Panc1 (cell line): ENCODE results near the gene SREBF2. TPM values are rescaled to one million over a fixed set of nuclear protein-coding genes. Genes with fewer than 3 reads are reported as not detected.

Experiments
- ATAC-seq: fragments of 200-7000 bp; cut with Tn5 transposase; 2 replicates; pipeline ENCODE4 v1.9.1; 2020; ENCODE audit warnings: mild to moderate bottlenecking, moderate library complexity
- BruUV-seq: library from RNA; stranded (reverse); fragments of 400-500 nt; replicated peaks from 2 replicates; lab custom pipeline; 2021; lab: Mats Ljungman, UMichigan
- CTCF ChIA-PET: fragments of 300-600 bp; sonication (Branson Sonifier 250); formaldehyde crosslinking; loops from one replicate; lab custom pipeline; 2022; ENCODE audit warnings: antibody characterized with exemption; lab: Charles Lee
- POLR2A ChIA-PET: fragments of 300-600 bp; sonication (Branson Sonifier 250); formaldehyde crosslinking; loops from one replicate; lab custom pipeline; 2022; ENCODE audit warnings: antibody characterized with exemption; lab: Charles Lee
- DNase-seq: peaks from one replicate; pipeline ENCODE4 v3.0.0-alpha.2; 2010; ENCODE audit warnings: low read depth, low spot score
- H3K27ac ChIP-seq: 2 replicates; pipeline ENCODE4 v1.5.1; 2011; ENCODE audit warnings: mild to moderate bottlenecking, low read length, inconsistent platforms
- H3K27me3 ChIP-seq: fragments of 200-500 bp; sonication (Bioruptor generic); 2 replicates; pipeline ENCODE4 v1.6.0; 2014; ENCODE audit warnings: low read length, inconsistent platforms; ENCODE audit not compliant: control insufficient read depth, insufficient read depth
- H3K36me3 ChIP-seq: fragments of 200-500 bp; sonication (Bioruptor generic); 2 replicates; pipeline ENCODE4 v1.5.1; 2014; ENCODE audit warnings: inconsistent platforms, mild to moderate bottlenecking, low read length, moderate library complexity; ENCODE audit not compliant: control insufficient read depth, insufficient read depth
- H3K4me1 ChIP-seq: 2 replicates; pipeline ENCODE4 v1.5.1; 2011; ENCODE audit warnings: inconsistent platforms, mild to moderate bottlenecking, low read length, moderate library complexity; ENCODE audit not compliant: control insufficient read depth, insufficient read depth
- H3K4me3 ChIP-seq, 2 experiments: 2 replicates each; pipeline ENCODE4 v1.5.1; 2011 to 2012; ENCODE audit warnings: low read depth in 2 of 2, low read length in 2 of 2, mild to moderate bottlenecking in 2 of 2, inconsistent platforms in 1 of 2, moderate library complexity in 1 of 2
- H3K9me3 ChIP-seq: fragments of 200-500 bp; sonication (Bioruptor generic); 2 replicates; pipeline ENCODE4 v1.5.1; 2014; ENCODE audit warnings: low read depth, mild to moderate bottlenecking, inconsistent platforms, low read length, moderate library complexity; ENCODE audit not compliant: control insufficient read depth, insufficient read depth
- POLR2AphosphoS5 ChIP-seq: IDR thresholded peaks from 2 replicates; pipeline ENCODE4 v1.6.1; 2012; ENCODE audit warnings: mild to moderate bottlenecking, low read depth, low read length, moderate library complexity
- SIN3A ChIP-seq: IDR thresholded peaks from 2 replicates; pipeline ENCODE4 v1.6.1; 2012; ENCODE audit warnings: low read depth, mild to moderate bottlenecking, low read length, moderate library complexity, borderline replicate concordance; ENCODE audit not compliant: insufficient read depth
- TCF7L2 ChIP-seq: IDR thresholded peaks from 2 replicates; pipeline ENCODE4 v1.6.1; 2011; ENCODE audit warnings: mild to moderate bottlenecking, low read depth, low read length, inconsistent platforms
- in situ Hi-C: cut with HindIII; loops from 2 replicates; pipeline ENCODE4 v1.10.0; 2016; ENCODE audit warnings: low sequenced_read_pairs, low pct_unique_long_range_greater_than_20kb
- intact Hi-C: fragments of 100-400 bp; cut with micrococcal nuclease; formaldehyde crosslinking; loops from one replicate; pipeline ENCODE4 v1.10.0; 2022; ENCODE audit not compliant: unreplicated experiment
- total RNA-seq: library from RNA; stranded (reverse); gene quantifications from one replicate; pipeline ENCODE4 v1.2.1, GENCODE V29; 2021; ENCODE audit not compliant: unreplicated experiment
- TF ChIP-seq, protein P1 (sequence below): fragments of 450-650 bp; IDR thresholded peaks from 2 replicates; pipeline ENCODE4 v1.5.1; 2017; ENCODE audit warnings: mild to moderate bottlenecking
- TF ChIP-seq, protein P2 (sequence below), 2 experiments: IDR thresholded peaks; 2 replicates each; pipeline ENCODE4 v1.6.1; 2011 to 2012; ENCODE audit warnings: low read depth in 2 of 2, control low read depth in 1 of 2, low read length in 1 of 2, mild to moderate bottlenecking in 1 of 2, moderate library complexity in 1 of 2; ENCODE audit not compliant: insufficient read depth in 1 of 2

Gene SREBF2
- total RNA-seq, 1 experiment from 2014 or later, result 73.0 TPM

- TF ChIP-seq SIN3A (no peak), TCF7L2 (no peak), POLR2AphosphoS5 (no peak)
- TF ChIP-seq, protein P1, sequence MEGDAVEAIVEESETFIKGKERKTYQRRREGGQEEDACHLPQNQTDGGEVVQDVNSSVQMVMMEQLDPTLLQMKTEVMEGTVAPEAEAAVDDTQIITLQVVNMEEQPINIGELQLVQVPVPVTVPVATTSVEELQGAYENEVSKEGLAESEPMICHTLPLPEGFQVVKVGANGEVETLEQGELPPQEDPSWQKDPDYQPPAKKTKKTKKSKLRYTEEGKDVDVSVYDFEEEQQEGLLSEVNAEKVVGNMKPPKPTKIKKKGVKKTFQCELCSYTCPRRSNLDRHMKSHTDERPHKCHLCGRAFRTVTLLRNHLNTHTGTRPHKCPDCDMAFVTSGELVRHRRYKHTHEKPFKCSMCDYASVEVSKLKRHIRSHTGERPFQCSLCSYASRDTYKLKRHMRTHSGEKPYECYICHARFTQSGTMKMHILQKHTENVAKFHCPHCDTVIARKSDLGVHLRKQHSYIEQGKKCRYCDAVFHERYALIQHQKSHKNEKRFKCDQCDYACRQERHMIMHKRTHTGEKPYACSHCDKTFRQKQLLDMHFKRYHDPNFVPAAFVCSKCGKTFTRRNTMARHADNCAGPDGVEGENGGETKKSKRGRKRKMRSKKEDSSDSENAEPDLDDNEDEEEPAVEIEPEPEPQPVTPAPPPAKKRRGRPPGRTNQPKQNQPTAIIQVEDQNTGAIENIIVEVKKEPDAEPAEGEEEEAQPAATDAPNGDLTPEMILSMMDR, result no peak
- TF ChIP-seq, protein P2, sequence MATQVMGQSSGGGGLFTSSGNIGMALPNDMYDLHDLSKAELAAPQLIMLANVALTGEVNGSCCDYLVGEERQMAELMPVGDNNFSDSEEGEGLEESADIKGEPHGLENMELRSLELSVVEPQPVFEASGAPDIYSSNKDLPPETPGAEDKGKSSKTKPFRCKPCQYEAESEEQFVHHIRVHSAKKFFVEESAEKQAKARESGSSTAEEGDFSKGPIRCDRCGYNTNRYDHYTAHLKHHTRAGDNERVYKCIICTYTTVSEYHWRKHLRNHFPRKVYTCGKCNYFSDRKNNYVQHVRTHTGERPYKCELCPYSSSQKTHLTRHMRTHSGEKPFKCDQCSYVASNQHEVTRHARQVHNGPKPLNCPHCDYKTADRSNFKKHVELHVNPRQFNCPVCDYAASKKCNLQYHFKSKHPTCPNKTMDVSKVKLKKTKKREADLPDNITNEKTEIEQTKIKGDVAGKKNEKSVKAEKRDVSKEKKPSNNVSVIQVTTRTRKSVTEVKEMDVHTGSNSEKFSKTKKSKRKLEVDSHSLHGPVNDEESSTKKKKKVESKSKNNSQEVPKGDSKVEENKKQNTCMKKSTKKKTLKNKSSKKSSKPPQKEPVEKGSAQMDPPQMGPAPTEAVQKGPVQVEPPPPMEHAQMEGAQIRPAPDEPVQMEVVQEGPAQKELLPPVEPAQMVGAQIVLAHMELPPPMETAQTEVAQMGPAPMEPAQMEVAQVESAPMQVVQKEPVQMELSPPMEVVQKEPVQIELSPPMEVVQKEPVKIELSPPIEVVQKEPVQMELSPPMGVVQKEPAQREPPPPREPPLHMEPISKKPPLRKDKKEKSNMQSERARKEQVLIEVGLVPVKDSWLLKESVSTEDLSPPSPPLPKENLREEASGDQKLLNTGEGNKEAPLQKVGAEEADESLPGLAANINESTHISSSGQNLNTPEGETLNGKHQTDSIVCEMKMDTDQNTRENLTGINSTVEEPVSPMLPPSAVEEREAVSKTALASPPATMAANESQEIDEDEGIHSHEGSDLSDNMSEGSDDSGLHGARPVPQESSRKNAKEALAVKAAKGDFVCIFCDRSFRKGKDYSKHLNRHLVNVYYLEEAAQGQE (IDR thresholded peaks at IDR 0.05; ENCODE audit: insufficient read depth in 1 of 2, low read depth in 2 of 2, low read length in 1 of 2), result no peak
- Histone ChIP-seq H3K9me3 (no peaks in the 10 kb centered on the region), H3K27ac (no peak overlapping the region), H3K4me3 (no peak overlapping the region), H3K4me1 (no peaks in the 10 kb centered on the region; the same call in 1 of the 2 replicates), H3K36me3 (no peaks in the 10 kb centered on the region), H3K27me3 (no peaks in the 10 kb centered on the region)
- ATAC-seq, result peak; percentile 10; the same call in 1 of the 2 replicates
- in situ Hi-C loops, result no loop called here
- ChIA-PET POLR2A (interaction anchor here (0.6 kb wide), 1 partner anchor 28 kb away, joined by 7 read pairs; no protein-coding TSS in a partner anchor), CTCF (interaction anchor here (1.6 kb wide), 1 partner anchor 18 kb away, joined by 3 read pairs; no protein-coding TSS in a partner anchor)
- BruUV-seq, result no TSS peak
- DNase-seq, result no peak
- intact Hi-C loops, result no loop called here
These were observed 74.8 kb downstream of the SREBF2 start for GRCh38 chr22:41907436-41908401.

- CTCF ChIA-PET, result interaction anchor here (0.7 to 1.6 kb wide), 2 partner anchors 17 to 71 kb away, joined by 3 read pairs; no protein-coding TSS in a partner anchor
- Histone ChIP-seq H3K4me3 (no peak overlapping the region), H3K9me3 (no peaks in the 10 kb centered on the region), H3K4me1 (no peaks in the 10 kb centered on the region; the same call in 1 of the 2 replicates), H3K27me3 (no peaks in the 10 kb centered on the region), H3K27ac (no peak overlapping the region), H3K36me3 (no peaks in the 10 kb centered on the region)
- no TSS peak for BruUV-seq
- DNase-seq (no peak), ATAC-seq (no peak)
- intact Hi-C loops, result no loop called here
- in situ Hi-C loops, result no loop called here
- POLR2A ChIA-PET, result interaction anchor here (0.6 kb wide), 1 partner anchor 27 kb away, joined by 7 read pairs; no protein-coding TSS in a partner anchor
- TF ChIP-seq TCF7L2, result no peak
- TF ChIP-seq, protein P1, result no peak
- no peak for TF ChIP-seq SIN3A
These were observed 75.8 kb downstream of the SREBF2 start for GRCh38 chr22:41908411-41909309.
